Stimulated activated naive CD8-positive, alpha-beta T cell treated with anti-CD3 and anti-CD28 coated beads, Interleukin-15, Interleukin-2, amounts not matched to agents 100 ng/mL and 50 ng/mL, for 24 hours (primary cell): ENCODE measurements around the gene APMAP.

Source experiments
- H3K27ac Mint-ChIP-seq: one replicate; pipeline ENCODE4 v1.8.0; 2021; ENCODE audit warnings: mild to moderate bottlenecking, mixed read lengths
- H3K27me3 Mint-ChIP-seq: one replicate; pipeline ENCODE4 v1.8.0; 2021; ENCODE audit warnings: mixed read lengths
- H3K36me3 Mint-ChIP-seq: one replicate; pipeline ENCODE4 v1.8.0; 2021; ENCODE audit warnings: low read depth, mixed read lengths
- H3K4me1 Mint-ChIP-seq: one replicate; pipeline ENCODE4 v1.8.0; 2021; ENCODE audit warnings: low read depth, mixed read lengths
- H3K4me3 Mint-ChIP-seq: one replicate; pipeline ENCODE4 v1.8.0; 2021; ENCODE audit warnings: mild to moderate bottlenecking, mixed read lengths
- H3K9me3 Mint-ChIP-seq: one replicate; pipeline ENCODE4 v1.8.0; 2021; ENCODE audit warnings: mixed read lengths

The APMAP gene

GRCh38 chr20:25031241-25031640 lies 38.7 kb upstream of the APMAP start:
- H3K4me3 Mint-ChIP-seq: no peak overlapping the region
- no peaks in the 10 kb centered on the region for H3K36me3 Mint-ChIP-seq
- H3K27me3 Mint-ChIP-seq: no peaks in the 10 kb centered on the region
- H3K27ac Mint-ChIP-seq: no peak overlapping the region
- H3K9me3 Mint-ChIP-seq: no peaks in the 10 kb centered on the region
- peaks cover 16% of the 10 kb centered on the region for H3K4me1 Mint-ChIP-seq

- no peaks in the 10 kb centered on the region for H3K36me3 Mint-ChIP-seq
- no peak overlapping the region for H3K27ac Mint-ChIP-seq
- H3K4me3 Mint-ChIP-seq: no peak overlapping the region
- H3K27me3 Mint-ChIP-seq: no peaks in the 10 kb centered on the region
- H3K4me1 Mint-ChIP-seq: peaks cover 11% of the 10 kb centered on the region
- H3K9me3 Mint-ChIP-seq: no peaks in the 10 kb centered on the region
Measured at GRCh38 chr20:25030649-25031207, 38.2 kb upstream of the APMAP start.

- peak overlapping the region; percentile 9 for H3K27ac Mint-ChIP-seq
- peaks cover 5% of the 10 kb centered on the region for H3K4me1 Mint-ChIP-seq
- H3K27me3 Mint-ChIP-seq: no peaks in the 10 kb centered on the region
- H3K4me3 Mint-ChIP-seq: no peak overlapping the region
- H3K9me3 Mint-ChIP-seq: no peaks in the 10 kb centered on the region
- no peaks in the 10 kb centered on the region for H3K36me3 Mint-ChIP-seq
Measured at GRCh38 chr20:25030007-25030648, 37.6 kb upstream of the APMAP start.

GRCh38 chr20:25025986-25026605 lies 33.5 kb upstream of the APMAP start:
- Mint-ChIP-seq H3K4me3 (no peak overlapping the region), H3K36me3 (no peaks in the 10 kb centered on the region), H3K27ac (no peak overlapping the region), H3K4me1 (no peaks in the 10 kb centered on the region), H3K27me3 (no peaks in the 10 kb centered on the region), H3K9me3 (no peaks in the 10 kb centered on the region)

- H3K36me3 Mint-ChIP-seq: no peaks in the 10 kb centered on the region
- H3K27ac Mint-ChIP-seq: no peak overlapping the region
- H3K4me1 Mint-ChIP-seq: no peaks in the 10 kb centered on the region
- H3K9me3 Mint-ChIP-seq: no peaks in the 10 kb centered on the region
- H3K27me3 Mint-ChIP-seq: no peaks in the 10 kb centered on the region
- no peak overlapping the region for H3K4me3 Mint-ChIP-seq
Measured at GRCh38 chr20:25025091-25025861, 32.7 kb upstream of the APMAP start.

- no peak overlapping the region for H3K27ac Mint-ChIP-seq
- H3K27me3 Mint-ChIP-seq: no peaks in the 10 kb centered on the region
- no peaks in the 10 kb centered on the region for H3K36me3 Mint-ChIP-seq
- H3K9me3 Mint-ChIP-seq: no peaks in the 10 kb centered on the region
- H3K4me3 Mint-ChIP-seq: no peak overlapping the region
- no peaks in the 10 kb centered on the region for H3K4me1 Mint-ChIP-seq
Measured at GRCh38 chr20:25024171-25024570, 31.6 kb upstream of the APMAP start.

- Mint-ChIP-seq H3K27me3 (no peaks in the 10 kb centered on the region), H3K4me1 (no peaks in the 10 kb centered on the region)
Measured at GRCh38 chr20:25023356-25023755, 30.8 kb upstream of the APMAP start.

GRCh38 chr20:25022680-25023079 lies 30.1 kb upstream of the APMAP start:
- Mint-ChIP-seq H3K36me3 (no peaks in the 10 kb centered on the region), H3K27ac (no peak overlapping the region), H3K9me3 (no peaks in the 10 kb centered on the region), H3K4me3 (no peak overlapping the region), H3K4me1 (no peaks in the 10 kb centered on the region), H3K27me3 (no peaks in the 10 kb centered on the region)

More at GRCh38 chr20:25023356-25023755, 30.8 kb upstream of the APMAP start:
- Mint-ChIP-seq H3K27ac (no peak overlapping the region), H3K36me3 (no peaks in the 10 kb centered on the region), H3K9me3 (no peaks in the 10 kb centered on the region), H3K4me3 (no peak overlapping the region)

GRCh38 chr20:25021336-25021735 lies 28.8 kb upstream of the APMAP start:
- no peak overlapping the region for H3K27ac Mint-ChIP-seq
- no peaks in the 10 kb centered on the region for H3K27me3 Mint-ChIP-seq
- H3K4me1 Mint-ChIP-seq: no peaks in the 10 kb centered on the region
- H3K36me3 Mint-ChIP-seq: no peaks in the 10 kb centered on the region
- H3K4me3 Mint-ChIP-seq: no peak overlapping the region
- no peaks in the 10 kb centered on the region for H3K9me3 Mint-ChIP-seq

- H3K27ac Mint-ChIP-seq: peak overlapping the region; percentile 11
Measured at GRCh38 chr20:25020901-25021301, 28.4 kb upstream of the APMAP start.

GRCh38 chr20:25020345-25020744 lies 27.8 kb upstream of the APMAP start:
- Mint-ChIP-seq H3K27me3 (no peaks in the 10 kb centered on the region), H3K4me3 (no peak overlapping the region), H3K4me1 (no peaks in the 10 kb centered on the region), H3K9me3 (no peaks in the 10 kb centered on the region), H3K27ac (peak overlapping the region; percentile 52), H3K36me3 (no peaks in the 10 kb centered on the region)

More at GRCh38 chr20:25020901-25021301, 28.4 kb upstream of the APMAP start:
- Mint-ChIP-seq H3K4me3 (no peak overlapping the region), H3K4me1 (no peaks in the 10 kb centered on the region), H3K36me3 (no peaks in the 10 kb centered on the region), H3K27me3 (no peaks in the 10 kb centered on the region), H3K9me3 (no peaks in the 10 kb centered on the region)

- no peaks in the 10 kb centered on the region for H3K27me3 Mint-ChIP-seq
- H3K4me1 Mint-ChIP-seq: no peaks in the 10 kb centered on the region
- H3K4me3 Mint-ChIP-seq: no peak overlapping the region
- no peak overlapping the region for H3K27ac Mint-ChIP-seq
- no peaks in the 10 kb centered on the region for H3K9me3 Mint-ChIP-seq
- H3K36me3 Mint-ChIP-seq: no peaks in the 10 kb centered on the region
Measured at GRCh38 chr20:25019381-25020155, 27.0 kb upstream of the APMAP start.

- H3K4me1 Mint-ChIP-seq: no peaks in the 10 kb centered on the region
- no peak overlapping the region for H3K27ac Mint-ChIP-seq
- H3K9me3 Mint-ChIP-seq: no peaks in the 10 kb centered on the region
- H3K36me3 Mint-ChIP-seq: peaks cover 6% of the 10 kb centered on the region
- no peaks in the 10 kb centered on the region for H3K27me3 Mint-ChIP-seq
- H3K4me3 Mint-ChIP-seq: no peak overlapping the region
Measured at GRCh38 chr20:25018841-25019240, 26.3 kb upstream of the APMAP start.

GRCh38 chr20:25018425-25018824 lies 25.9 kb upstream of the APMAP start:
- Mint-ChIP-seq H3K27ac (no peak overlapping the region), H3K36me3 (peaks cover 6% of the 10 kb centered on the region), H3K4me1 (no peaks in the 10 kb centered on the region), H3K4me3 (no peak overlapping the region), H3K9me3 (no peaks in the 10 kb centered on the region), H3K27me3 (no peaks in the 10 kb centered on the region)
